GM12874 (cell line): ENCODE measurements around the gene PLCB1.

Experiments used
- TF ChIP-seq, protein P1 (sequence below): IDR thresholded peaks from 2 replicates; pipeline ENCODE4 v1.5.1; 2011; ENCODE audit warnings: low read depth, mild to moderate bottlenecking, control low read depth, low read length, moderate library complexity; ENCODE audit not compliant: insufficient read depth

The PLCB1 gene

DNA sequence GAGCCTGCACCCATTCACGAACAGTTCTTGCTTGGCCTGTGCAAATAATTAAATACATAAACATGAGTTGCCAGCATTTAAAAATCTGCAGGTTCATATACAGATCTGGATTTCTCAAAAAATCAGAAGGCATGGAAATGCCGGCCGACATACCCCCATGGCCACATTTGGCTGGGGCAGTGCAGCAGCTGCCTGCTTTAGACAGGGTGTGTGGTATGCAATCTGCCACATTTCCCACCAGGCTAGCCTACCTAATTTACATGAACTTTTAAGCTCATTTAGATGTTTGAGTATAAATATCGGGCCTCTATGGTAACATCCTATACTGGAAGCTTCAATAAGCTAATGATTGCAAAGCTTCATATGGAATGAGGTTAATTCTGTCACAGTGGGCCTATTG lies 31.5 kb downstream of the PLCB1 start:
- TF ChIP-seq, protein P1, sequence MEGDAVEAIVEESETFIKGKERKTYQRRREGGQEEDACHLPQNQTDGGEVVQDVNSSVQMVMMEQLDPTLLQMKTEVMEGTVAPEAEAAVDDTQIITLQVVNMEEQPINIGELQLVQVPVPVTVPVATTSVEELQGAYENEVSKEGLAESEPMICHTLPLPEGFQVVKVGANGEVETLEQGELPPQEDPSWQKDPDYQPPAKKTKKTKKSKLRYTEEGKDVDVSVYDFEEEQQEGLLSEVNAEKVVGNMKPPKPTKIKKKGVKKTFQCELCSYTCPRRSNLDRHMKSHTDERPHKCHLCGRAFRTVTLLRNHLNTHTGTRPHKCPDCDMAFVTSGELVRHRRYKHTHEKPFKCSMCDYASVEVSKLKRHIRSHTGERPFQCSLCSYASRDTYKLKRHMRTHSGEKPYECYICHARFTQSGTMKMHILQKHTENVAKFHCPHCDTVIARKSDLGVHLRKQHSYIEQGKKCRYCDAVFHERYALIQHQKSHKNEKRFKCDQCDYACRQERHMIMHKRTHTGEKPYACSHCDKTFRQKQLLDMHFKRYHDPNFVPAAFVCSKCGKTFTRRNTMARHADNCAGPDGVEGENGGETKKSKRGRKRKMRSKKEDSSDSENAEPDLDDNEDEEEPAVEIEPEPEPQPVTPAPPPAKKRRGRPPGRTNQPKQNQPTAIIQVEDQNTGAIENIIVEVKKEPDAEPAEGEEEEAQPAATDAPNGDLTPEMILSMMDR: no peak

DNA sequence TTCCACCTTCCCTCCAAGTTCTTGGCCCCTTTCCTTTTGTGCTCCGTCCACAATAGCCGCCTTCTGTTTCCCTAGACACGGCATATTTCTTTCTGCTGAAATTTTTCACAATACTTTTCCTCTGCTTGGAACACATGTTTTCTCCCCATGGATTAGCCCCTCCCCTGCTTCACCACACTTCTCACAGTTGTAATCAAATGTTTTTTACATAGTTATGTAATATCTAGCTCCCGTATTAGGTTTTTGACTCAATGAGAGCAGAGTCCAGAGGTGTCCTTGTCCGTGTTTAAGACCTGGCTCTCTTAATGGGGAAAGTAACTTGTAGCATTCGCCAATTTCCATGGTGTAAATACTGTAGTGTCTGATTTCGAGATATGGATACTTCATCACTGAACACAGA lies 34.7 kb downstream of the PLCB1 start:
- TF ChIP-seq, protein P1: no peak

DNA sequence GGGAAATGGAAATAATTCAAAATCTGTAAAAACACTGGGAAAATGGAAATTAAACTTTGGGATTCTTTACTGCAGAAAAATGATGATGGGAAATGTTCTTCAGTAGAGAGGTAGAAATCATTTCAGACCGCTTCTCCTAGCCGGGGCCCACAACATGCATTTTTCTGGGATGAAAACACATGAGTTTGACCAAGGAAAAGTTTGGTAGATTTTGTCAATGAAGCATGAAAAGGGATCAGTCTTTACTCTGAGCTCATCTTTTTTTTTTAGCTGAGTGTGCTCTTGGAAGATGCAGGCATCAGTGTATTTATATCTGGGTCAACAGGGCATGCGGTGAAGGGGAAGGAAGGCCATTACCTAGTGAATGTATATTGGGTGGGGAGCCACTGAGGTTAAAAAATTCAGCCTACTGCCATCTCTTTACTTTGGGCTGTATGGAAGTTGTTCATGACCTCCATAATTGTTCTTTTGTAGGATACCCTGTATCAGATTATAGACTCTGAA lies 36.8 kb downstream of the PLCB1 start:
- TF ChIP-seq, protein P1: no peak

DNA sequence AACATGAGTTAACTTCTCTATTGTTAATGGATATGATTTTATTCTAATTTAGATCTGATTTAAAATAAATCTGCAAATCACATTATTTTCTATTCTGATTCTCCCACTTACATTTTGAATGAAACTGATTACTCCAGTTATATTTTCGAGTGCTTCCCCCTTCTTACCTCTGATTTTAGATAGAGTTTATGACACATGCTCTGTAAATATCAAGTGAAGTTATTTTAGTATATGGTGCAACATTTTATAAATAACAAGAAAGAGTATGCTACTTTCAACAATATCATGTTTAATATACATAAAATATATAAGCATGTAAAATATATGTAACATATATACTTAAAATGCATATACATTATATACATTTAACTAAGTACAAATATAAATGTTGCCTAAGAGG lies 38.9 kb downstream of the PLCB1 start:
- TF ChIP-seq, protein P1: no peak

DNA sequence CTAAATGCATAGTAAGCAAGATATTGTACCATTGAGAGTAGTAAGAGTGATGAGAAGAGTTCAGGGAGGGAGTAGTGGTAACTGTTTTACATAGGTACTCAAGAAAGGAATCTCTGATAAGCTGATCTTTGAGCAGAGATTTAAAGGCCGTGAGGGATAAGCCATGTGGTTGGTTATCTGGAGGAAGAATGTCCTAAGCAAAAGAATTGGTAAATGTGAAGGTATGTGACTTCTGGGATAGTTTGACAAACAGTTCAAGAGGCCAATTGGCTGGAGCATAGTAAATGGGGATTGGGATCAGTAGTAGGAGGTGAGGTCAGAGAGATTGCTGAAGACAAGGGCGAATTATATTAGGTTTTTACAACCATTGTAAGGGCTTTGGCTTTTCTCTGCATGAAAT lies 40.1 kb downstream of the PLCB1 start:
- TF ChIP-seq, protein P1: no peak

DNA sequence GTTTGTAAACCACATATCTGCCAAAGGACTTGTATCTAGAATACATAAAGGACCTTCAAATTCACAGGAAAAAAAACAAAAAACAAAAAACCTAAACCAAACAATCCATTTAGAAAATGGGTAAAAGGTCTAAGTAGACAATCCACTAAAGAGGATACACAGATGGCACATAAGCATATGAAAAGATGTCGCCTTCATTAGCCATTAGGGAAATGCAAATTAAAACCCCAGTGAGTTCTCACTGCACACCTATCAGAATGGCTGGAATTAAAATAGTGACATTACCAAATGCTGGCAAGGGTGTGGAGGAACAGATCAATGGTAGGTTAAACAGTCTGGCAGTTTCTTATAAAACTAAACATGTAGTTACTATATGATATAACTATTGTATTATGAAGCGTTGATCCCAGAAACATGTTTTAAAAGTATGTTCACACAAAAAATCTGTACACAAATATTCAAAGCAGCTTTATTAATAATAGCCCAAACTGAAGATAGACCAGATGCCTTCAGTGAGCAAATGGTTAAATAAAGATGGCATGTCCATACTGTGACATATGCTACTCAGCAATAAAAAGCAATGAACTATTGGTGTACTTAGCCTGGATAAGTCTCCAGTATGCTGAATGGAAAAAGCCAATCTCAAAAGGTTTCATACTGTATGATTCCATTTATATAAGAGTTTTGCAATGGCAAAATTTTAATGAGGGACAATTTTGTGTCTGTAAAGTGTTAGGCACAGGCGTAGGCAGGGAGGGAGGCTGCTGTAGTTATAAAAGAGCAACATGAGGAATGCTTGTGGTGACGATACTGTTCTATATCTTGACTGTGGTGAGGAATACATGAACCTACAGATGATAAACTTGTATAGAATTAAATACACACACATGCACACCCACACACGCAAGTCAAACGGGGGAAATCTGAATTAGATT lies 43.9 kb downstream of the PLCB1 start:
- TF ChIP-seq, protein P1: no peak

DNA sequence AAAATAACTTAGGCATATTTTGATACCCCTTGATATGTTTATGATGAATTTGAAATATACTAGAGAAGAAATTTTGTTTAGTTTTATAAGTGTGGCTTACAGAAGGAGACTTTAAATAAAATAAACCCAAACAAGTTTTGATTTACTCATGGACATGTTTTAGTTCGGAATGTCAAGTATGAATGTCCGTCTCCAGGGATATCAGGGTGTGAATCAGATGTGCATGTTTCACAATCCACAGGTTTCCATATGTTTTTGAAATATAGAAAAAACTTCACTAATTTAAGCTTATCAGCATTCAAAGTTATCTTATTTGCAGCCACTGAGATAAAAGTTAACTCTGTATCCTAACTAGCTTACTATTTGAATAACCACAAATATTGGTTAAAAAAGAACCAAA lies 51.5 kb downstream of the PLCB1 start:
- TF ChIP-seq, protein P1: no peak
